PC-9 (cell line): ENCODE data around the gene ANKFN1.

ENCODE experiments used
- CTCF ChIP-seq: fragments of 200-600 bp; sonication (generic); conservative IDR thresholded peaks from 2 replicates; pipeline ENCODE4 v1.6.1; 2017; ENCODE audit warnings: mixed run types, antibody characterized with exemption, mild to moderate bottlenecking, moderate library complexity
- EZH2 ChIP-seq: fragments of 200-600 bp; sonication (generic); IDR thresholded peaks from 2 replicates; pipeline ENCODE4 v1.8.0; 2017; ENCODE audit warnings: antibody characterized with exemption, low read depth

GRCh38 chr17:56514264-56514663 is 361.0 kb downstream of the ANKFN1 start:
- TF ChIP-seq CTCF: no peak
- no peak for TF ChIP-seq EZH2
